ENCODE measurements around the gene TTBK1. TPM values are rescaled to one million over a fixed set of nuclear protein-coding genes. Genes with fewer than 3 reads are reported as not detected.

TTBK1 gene
- total and polyA plus RNA-seq, 2 of the 4 experiments (the other 2 are of a cell fraction), result 0.02 TPM; not detected in 1

- Histone ChIP-seq H3K27me3 (ENCODE audit: control insufficient read depth, insufficient read depth, low read length) (no peaks in the 10 kb centered on the region), H2BK5ac (ENCODE audit: low read depth, low read length, poor library complexity, severe bottlenecking) (no peak overlapping the region), H3K79me1 (ENCODE audit: low read depth in 1 of 2, low read length in 2 of 2) (no peaks in the 10 kb centered on the region), H3K9me1 (ENCODE audit: insufficient read depth, low read length) (no peaks in the 10 kb centered on the region; the same call in 1 of the 2 replicates), H4K8ac (ENCODE audit: low read depth in 2 of 2, low read length in 2 of 2) (no peak overlapping the region), H3K9ac (ENCODE audit: low read depth, low read length) (no peak overlapping the region), H3K9me3 (ENCODE audit: control insufficient read depth, insufficient read depth, low read length) (no peaks in the 10 kb centered on the region), H4K91ac (ENCODE audit: insufficient read depth, low read depth, low read length) (no peak overlapping the region), H3K23ac (ENCODE audit: low read depth, low read length) (no peak overlapping the region), H3K14ac (replicated peaks; ENCODE audit: low read depth, low read length) (no peak overlapping the region), H2AFZ (replicated peaks; ENCODE audit: low read length, poor library complexity) (no peak overlapping the region), H3K4me1 (ENCODE audit: control insufficient read depth, insufficient read depth, low read length) (no peaks in the 10 kb centered on the region), H2AK5ac (ENCODE audit: low read depth, low read length) (no peak overlapping the region), H3K4me3 (ENCODE audit: insufficient read depth, low read depth, low read length) (no peak overlapping the region), H3K4ac (ENCODE audit: low read depth, low read length) (no peak overlapping the region), H2BK15ac (ENCODE audit: low read depth, low read length) (no peak overlapping the region), H4K5ac (ENCODE audit: low read depth, low read length) (no peak overlapping the region), H2AK9ac (replicated peaks; ENCODE audit: low read depth, low read length, poor library complexity) (no peak overlapping the region), H2BK120ac (ENCODE audit: low read depth, low read length) (no peak overlapping the region), H3K27ac (ENCODE audit: insufficient read depth, low read length) (no peak overlapping the region), H3K56ac (ENCODE audit: extremely low read depth, insufficient read depth, low read length) (no peak overlapping the region), H2BK20ac (ENCODE audit: low read depth, low read length) (no peak overlapping the region), H3K18ac (ENCODE audit: low read depth, low read length) (no peak overlapping the region), H3K4me2 (ENCODE audit: low read depth, low read length) (no peak overlapping the region), H3K36me3 (ENCODE audit: control insufficient read depth, insufficient read depth, low read length) (peaks cover 48% of the 10 kb centered on the region), H4K20me1 (ENCODE audit: insufficient read depth, low read length) (no peaks in the 10 kb centered on the region)
- no CpG with 5 or more reads among the region's 6 CpGs for WGBS, 2 experiments (ENCODE audit: extremely low coverage in 2 of 2, insufficient read length in 1 of 2)
- no peak for ATAC-seq (ENCODE audit: low read depth)
- CTCF ChIA-PET, result no interaction called here
- in situ Hi-C loops (cut with MboI; ENCODE audit: low sequenced_read_pairs) (no loop called here), intact Hi-C loops (cut with micrococcal nuclease) (no loop called here), dilution Hi-C loops (cut with HindIII; ENCODE audit: low sequenced_read_pairs, unreplicated experiment) (no loop called here)
- no peak for TF ChIP-seq NFE2L2 (IDR thresholded peaks at IDR 0.05; ENCODE audit: low read depth, low read length)
- POLR2A ChIA-PET (ENCODE audit: unreplicated experiment), result no interaction called here
- no TSS peak for BruUV-seq (replicated peaks)
- no peak for DNase-seq
Observed at GRCh38 chr6:43200541-43200940, 42.7 kb upstream of the TTBK1 start.
